Stimulated activated CD8-positive, alpha-beta memory T cell treated with anti-CD3 and anti-CD28 coated beads, Interleukin-4, amount 100 ng/mL, for 1 hour (primary cell): Measurements from ENCODE around the gene ZSCAN12.

Experiments used
- DNase-seq, 2 donors: peaks; one replicate each; pipeline ENCODE4 v3.0.0-alpha.2; 2020; ENCODE audit warnings: low read depth in 2 of 2, low spot score in 1 of 2

Gene ZSCAN12

GRCh38 chr6:28354688-28355554 is 44.6 kb downstream of the ZSCAN12 start:
- no peak for DNase-seq

GRCh38 chr6:28353981-28354676 is 45.4 kb downstream of the ZSCAN12 start:
- no peak for DNase-seq

DNA sequence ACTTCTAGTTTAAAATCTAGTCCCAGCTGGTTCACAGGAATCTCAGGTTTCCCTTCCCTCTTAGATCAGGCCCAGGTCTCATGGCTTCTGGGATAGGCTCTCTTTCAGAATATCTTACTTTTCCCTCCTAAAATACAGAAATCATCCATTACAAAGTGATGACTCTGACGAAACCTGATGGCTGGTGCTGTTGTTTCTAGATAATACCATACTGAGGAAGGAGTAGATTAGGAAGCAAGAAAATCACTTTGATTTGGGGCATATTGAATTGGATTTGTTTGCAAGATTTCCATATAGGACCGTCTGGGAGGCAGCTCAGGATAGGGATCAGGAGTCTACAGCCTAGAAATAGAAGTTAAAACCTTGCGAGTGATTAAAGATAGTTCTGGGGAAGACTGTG is 46.2 kb downstream of the ZSCAN12 start:
- no peak for DNase-seq

GRCh38 chr6:28351493-28351925 is 48.0 kb downstream of the ZSCAN12 start:
- DNase-seq: no peak

- no peak for DNase-seq
These were observed 48.5 kb downstream of the ZSCAN12 start for GRCh38 chr6:28351087-28351486.

GRCh38 chr6:28349892-28350737 is 49.4 kb downstream of the ZSCAN12 start, which contains the start of gene ZKSCAN3:
TSS of gene ZKSCAN3 (plus strand) at chr6:28349947. CDS start at chr6:28359587, 9,640 bp downstream.
- peak; percentile 60 to 73 for DNase-seq

- no peak for DNase-seq
These were observed 50.1 kb downstream of the ZSCAN12 start for GRCh38 chr6:28349344-28349891.

GRCh38 chr6:28347119-28347518 is 52.4 kb downstream of the ZSCAN12 start:
- DNase-seq: no peak

GRCh38 chr6:28345201-28345600 is 54.3 kb downstream of the ZSCAN12 start:
- no peak for DNase-seq

DNA sequence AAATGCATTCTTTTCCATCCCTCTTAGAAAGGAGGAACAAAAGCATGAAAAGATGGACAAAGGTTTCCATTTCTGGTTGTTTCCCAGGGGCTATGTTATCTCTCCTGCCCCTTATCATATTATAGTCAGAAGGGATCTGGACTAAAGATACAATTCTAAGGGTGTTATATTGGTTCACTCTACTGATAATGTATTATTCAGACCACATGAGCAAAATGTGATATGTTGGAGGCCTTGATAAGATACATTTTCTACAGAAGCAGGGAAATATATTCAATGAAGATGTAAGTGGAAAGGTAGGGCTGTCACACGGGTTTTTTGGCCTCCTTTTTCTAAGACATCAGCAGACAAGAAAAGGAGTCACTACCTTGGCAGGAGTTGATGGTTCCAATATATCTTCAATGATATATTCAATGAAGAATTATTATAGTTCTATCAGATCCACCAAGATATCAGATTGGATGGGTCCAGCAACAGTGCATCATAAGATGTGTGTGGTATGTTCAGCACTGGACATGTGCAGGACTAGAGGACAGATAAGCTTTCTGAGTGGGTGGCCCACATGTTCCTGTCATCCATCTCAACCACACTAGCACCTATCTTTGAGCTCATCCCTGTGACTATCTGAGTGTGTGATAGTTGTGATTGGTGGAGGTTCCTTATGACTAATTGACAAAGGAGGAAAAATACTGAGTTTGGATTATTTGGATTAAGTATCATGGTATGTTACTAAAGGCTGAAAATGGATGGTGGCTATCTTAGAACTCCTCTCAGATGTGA is 55.5 kb downstream of the ZSCAN12 start:
- no peak for DNase-seq

DNA sequence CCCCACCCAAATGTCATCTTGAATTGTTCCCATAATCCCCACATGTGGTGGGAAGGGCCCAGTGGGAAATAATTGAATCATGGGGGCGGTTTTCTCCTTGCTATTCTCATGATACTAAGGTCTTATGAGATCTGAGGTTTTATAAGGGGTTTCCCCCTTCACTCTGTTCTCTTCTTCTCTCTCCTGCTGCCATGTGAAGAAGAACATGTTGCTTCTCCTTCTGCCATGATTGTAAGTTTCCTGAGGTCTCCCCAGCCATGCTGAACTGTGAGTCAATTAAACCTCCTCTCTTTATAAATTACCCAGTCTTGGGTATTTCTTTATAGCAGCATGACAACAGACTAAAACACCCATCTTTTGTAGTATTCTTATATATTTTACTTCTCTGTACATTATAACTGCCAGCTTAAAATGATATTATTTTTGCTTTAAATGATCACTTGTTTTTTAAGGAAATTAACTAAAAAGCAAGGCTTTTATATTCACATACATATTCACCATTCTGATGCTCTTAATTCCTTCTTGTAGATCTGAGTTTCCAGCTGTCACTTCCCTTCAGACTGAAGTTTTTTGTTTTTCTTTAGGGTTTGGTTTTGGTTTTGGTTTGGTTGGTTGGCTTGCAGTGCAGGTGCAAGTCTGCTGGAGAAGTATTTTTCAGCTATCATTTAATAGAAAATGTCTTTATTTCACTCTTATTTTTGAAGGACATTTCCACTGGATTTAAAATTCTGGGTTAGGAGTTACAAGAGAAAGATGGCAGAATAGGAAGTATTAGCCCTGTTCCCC is 59.0 kb downstream of the ZSCAN12 start:
- DNase-seq: no peak

GRCh38 chr6:28337121-28337520 is 62.4 kb downstream of the ZSCAN12 start:
- DNase-seq: no peak

DNA sequence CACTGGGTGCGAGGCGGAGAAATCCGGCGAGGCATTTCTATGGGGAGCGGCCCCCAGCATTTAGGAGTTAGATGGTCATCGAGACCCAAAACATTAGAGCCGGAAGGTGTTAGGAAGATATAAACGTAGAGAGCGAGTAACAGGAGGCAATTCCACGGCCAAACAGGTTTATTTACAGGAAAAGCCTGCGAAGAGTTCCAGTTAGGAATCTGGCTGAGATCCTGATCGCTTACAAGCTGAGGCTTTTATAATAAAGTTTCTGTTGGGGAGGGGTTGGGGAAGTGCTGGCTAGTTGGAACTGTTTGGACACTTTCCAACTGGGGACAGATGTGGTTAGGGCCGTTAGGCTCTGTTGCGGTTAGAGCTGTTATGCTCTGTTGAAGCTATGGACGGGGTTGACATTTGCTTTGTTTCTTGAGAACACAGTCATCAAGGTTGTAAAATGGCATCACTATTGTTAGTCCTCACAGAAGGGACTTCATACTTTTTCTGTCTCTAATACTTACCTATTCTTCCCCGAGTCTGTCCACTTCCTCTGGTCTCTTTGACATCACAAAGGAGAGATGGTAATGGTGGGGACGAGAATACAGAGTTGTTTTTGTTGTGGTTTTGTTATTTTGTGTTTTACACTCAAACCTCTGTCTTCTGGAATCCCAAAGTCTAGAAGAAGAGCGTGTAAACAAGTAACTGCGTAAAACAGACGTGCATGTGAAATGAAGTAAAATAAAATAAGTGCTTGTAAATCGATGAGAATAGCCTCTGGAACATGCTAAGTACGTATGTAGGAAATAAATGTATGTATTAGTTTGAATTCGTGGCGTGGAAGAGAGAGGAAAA is 63.0 kb downstream of the ZSCAN12 start:
- no peak for DNase-seq

DNA sequence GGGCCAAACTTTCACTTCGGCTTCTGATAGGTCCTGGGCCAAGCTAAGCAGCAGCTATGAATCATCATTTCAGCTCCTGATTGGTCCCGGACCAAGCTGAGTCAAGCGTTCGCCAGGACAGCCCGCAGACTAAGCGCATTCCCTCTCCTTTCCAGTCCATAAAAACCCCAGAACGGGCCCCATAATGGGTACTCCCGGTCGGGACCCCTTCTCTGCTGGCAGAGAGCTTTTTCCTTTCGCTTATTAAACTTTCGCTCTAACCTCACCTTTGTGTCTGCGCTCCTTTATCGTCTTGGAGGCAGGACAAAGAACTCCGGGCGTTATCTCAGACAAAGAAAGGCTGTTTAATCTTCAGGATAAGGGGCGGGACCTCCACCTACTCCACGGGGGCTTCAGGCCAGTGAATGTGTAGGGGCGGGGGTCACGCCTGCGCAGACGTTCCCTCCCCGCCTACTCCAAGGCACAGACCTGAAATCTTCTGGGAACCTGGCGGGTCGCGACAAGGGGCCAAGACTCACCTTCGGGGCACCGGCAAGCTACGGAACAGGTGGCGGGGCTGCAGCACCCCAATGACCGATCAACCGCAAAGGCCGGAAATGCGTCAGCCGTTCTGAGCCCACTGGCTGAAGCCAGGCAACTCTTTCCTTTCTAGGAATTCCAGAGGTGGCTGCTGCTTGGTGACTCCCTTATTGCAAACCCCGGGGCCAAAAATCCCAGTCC is 63.8 kb downstream of the ZSCAN12 start, which contains the start of gene ZSCAN31:
Gene ZSCAN31, minus strand, starts transcription at position 585 of the 720 bp plus-strand sequence. CDS start 6,465 bp downstream, outside the sequence.
- peak; percentile 45 to 63 for DNase-seq

DNA sequence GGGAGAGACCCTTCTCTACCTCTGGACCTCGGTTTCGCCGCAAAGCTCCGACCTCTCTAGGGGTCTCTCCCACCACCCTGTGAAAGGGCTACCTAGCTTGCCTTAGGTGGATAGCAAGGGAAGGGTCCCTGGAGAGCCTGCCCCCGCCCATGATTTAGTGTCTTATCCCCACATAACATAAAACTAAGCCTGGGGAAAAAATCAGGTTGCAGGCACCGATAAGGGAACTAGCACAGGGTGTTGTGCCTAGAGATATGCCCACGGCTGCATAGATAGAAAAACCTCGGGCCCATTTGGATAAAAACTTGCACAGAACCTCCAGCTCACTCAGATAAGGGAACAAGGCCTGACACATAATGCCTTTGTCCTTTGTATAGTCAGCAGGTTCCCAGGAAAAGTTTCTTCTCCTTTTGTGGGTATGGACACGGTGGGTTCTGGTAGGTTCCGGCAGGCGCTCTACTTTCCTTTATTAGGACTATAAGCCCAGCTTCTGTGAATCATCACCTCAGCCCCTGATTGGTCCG is 64.4 kb downstream of the ZSCAN12 start:
- no peak for DNase-seq

DNA sequence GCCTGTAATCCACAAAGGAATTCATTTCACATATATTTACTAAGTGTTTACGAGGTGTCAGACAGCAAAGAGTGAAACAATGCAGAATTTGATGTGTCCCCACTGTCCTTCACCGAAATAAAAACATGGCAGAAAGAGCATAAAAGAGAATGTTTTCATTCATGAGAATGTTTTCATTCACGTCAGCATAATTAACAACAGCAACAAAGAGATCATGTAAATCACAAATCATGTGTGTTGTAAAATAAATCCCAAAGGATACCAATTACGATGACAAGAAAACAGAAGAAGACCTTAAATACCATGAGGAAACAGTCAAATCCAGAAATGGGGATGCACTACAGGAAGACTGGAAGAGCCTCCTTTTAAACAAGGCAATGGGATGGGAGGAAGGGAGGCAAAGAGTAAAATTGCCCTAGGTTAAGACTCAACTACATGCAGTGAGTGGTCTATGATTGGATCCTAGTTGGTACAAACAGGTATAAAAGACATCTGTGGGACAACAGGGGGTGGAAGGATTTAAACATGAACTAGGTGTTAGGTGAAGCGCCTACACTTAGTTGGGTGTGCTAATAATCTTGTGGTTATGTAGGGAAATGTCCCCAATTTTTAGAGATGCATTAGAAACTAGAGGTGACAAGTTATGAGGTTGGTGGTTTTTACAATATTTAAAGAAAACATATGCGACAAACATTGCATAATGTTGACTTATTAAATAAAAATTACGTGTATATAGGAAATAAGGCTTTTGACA is 65.1 kb downstream of the ZSCAN12 start:
- no peak for DNase-seq

GRCh38 chr6:28333599-28334018 is 65.9 kb downstream of the ZSCAN12 start:
- DNase-seq: no peak
